NCI-H2171 treated with DMSO at 0.1 percent for 48 hours (cell line): Measurements from ENCODE around the gene HSDL2.
"Not testable (repeated sequence)": the region's sequence is repeated elsewhere in the genome, so short reads cannot be mapped to it uniquely, and the experiment has no call there.

Experiments
- DNase-seq: peaks from one replicate; lab custom pipeline; 2025; lab: John Stamatoyannopoulos, UW

Gene HSDL2

DNA sequence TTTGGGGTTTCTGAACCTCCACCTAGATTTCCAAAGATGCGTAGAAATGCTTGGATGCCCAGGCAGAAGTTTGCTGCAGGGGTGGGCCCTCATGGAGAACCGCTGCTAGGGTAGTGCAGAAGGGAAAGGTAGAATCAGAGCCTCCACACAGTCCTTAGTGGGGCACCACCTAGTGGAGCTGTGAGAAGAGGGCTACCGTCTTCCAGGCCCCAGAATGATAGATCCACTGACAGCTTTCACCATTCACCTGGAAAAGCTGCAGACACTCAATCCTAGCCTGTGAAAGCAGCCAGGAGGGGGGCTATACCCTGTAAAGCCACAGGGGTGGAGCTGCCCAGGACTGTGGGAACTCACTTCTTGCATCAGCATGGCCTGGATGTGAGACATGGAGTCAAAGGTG is 13.3 kb upstream of the HSDL2 start:
- DNase-seq, result no peak

DNA sequence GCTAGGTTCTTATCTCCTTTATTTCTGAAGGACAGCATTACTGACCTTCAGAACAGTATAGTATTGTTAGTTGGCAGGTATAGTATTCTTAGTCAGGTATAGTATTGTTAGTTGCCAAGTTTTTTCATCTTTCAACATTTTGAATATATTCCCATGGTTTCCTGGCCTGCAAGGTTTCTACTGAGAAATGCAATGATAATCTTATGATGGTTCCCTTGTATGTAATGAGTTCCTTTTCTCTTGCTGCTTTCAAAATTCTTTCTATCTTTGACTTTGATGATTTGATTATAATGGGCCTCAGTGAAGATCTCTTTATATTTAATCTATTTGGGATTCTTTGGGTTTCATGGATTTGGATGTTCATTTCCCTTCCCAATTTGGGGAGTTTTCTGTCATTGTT is 12.4 kb upstream of the HSDL2 start:
- DNase-seq, result no peak

DNA sequence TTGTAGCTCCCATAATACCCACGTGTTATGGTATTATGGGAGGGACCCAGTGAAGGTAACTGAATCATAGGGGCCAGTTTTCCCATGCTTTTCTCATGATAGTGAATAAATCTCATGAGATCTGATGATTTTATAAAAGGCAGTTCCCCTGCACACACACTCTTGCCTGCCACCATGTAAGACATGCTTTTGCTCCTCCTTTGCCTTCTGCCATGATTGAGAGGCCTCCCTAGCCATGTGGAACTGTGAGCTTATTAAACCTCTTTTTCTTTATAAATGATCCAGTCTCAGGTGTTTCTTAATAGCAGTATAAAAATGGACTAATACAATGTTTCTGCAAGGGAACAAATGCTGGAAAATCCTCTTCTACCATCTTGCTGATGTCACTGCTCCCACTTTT is 10.1 kb upstream of the HSDL2 start:
- DNase-seq, result no peak

DNA sequence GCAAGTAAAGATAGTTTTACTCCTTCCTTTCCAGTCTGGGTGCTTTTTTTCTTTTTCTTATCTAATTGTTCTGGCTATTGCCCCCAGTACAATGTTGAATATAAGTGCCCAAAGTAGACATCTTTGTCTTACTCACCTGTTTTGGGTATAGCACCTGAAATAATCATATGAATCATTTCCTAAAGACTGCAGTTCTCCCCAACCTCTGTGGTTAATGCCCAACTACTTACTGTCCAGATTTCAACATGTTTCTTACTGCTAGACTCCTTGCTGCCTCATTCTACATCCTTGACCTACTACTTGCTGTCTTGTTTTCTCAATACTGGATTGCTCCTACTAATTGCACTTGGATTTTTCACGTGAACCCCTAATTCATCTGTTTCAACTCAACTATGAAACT is 8.8 kb upstream of the HSDL2 start:
- no peak for DNase-seq

DNA sequence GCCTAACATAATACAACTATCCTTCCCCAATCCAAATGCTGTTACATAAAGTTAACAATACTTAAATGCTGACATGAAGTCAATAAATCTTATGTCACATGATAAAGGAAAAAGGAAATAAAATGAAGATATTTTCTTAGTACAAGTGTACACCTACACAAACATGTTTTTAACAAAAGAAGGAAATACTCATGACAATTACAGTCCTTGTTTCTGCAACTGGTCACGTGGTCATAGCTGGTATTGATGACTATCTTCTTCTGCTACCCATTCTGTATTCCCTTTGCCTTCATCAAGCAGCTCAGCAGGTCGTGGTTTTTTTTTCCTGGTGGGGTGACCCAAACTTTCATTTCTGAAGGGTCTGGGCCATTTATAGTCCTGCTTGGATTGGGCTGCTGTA is 6.2 kb upstream of the HSDL2 start:
- DNase-seq, result not testable (repeated sequence)

DNA sequence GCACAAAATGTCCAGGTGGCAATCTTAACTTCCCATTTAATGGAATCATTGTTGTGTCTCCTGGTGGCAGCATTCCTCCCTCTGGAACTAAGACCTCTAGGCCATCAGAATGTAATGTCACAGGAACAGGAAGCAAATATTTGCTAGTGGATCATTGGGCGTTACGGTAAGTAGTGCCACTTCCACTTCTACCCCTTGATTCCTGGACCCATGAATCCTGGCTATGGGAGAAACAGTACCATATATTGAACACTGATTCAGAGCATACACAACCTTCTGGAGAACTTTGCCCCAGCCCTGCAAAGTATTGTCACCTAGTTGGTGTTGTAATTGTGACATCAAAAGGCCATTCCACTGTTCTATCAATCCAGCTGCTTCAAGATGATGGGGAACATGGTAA is 5.7 kb upstream of the HSDL2 start:
- DNase-seq, result not testable (repeated sequence)

DNA sequence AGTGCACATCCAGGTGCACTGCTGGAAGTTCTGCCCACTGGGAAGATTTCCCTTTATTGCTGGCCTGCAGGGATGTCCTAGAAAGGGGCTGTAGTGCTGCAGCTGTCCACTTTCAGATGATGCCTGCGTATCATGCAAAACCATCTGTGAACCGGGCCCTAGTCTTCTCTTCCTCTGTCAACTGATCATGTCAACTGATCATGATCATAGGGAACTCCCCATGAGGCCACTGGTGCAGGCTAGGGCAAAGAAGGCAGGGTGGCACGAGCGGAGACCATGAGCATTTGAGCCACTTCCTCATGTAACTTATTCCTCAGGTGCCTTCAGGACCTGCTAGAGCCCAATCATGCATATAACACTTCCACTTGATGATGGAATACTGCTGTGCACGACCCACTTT is 4.5 kb upstream of the HSDL2 start:
- DNase-seq, result no peak

DNA sequence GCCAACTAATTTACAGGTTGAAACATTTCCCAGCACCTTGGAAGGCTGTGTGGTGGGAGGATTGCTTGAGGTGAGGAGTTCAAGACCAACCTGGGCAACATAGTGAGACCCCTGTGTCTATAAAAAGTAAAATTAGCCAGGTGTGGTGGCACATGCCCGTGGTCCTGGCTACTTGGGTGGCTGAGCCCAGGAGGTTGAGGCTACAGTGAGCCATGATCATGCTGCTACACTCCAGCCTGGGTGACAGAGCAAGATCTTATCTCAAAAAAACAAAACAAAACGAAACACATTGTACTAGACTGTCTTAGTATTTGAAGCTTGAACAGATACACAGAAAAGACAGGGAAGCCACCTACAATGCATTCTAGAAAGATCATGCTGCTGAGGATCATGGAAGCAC is 2.8 kb upstream of the HSDL2 start:
- DNase-seq, result no peak

DNA sequence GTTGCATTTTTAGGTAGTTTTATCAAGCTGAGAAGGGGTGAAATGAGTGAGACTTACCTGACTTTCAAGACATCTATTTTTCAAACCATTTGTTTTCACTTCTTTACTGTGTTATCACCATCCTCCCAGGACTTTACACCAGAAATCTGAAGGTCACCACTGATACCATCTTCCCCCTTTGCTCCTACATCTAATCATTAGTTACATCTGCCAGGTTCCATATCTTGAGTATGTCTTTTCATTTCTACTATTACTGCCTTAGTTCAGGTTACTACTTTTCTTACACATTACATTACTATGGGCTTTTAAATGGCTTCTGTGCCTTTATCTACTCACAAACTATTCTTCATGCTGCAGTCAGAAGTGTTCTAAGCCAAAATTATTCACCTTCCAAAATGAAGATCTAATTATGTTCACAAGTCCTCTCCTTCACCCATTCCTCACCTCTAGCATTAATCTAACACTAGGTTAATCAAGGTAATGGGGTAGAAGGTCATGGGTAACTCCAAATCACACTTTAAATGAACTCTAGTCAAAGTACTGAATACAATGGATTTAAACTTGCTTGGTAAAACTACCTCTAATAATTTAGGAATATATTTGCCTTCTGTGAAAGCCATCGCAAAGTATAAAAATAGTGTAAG is 2.1 kb upstream of the HSDL2 start:
- DNase-seq, result no peak

DNA sequence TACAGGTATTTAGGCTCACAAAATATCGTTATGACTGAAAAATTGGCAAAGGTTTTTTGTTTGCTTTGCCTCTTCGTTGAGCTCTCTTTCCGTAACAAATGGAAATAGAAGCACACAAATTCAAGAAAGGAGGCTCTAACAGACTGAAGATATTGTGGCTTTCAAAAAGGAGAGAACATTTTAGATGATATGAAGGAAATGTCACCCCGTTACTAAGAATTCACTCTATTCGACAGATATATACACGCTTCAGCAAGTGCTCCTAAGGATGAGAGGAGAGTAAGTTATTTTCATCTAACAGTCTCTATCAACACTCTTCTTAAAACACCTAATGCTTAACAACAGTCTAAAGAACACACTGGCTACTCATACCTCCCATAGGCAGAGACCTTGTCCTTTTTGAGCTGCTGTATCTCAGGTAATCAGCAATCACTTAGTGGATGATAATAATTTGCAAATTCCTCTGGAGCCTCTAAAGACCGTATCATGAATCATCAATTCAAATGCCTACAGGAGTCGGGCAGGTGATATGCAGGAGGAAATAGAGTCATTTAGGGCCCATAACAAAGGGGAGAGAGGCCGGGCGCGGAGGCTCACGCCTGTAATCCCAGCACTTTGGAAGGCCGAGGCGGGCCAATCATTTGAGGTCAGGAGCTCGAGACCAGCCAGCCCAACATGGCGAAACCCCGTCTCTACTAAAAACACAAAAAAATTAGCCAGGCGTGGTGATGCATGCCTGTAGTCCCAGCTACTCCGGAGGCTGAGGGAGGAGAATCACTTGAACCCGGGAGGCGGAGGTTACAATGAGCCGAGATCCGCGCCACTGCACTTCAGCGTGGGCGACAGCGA is 1.4 kb upstream of the HSDL2 start:
- no peak for DNase-seq

DNA sequence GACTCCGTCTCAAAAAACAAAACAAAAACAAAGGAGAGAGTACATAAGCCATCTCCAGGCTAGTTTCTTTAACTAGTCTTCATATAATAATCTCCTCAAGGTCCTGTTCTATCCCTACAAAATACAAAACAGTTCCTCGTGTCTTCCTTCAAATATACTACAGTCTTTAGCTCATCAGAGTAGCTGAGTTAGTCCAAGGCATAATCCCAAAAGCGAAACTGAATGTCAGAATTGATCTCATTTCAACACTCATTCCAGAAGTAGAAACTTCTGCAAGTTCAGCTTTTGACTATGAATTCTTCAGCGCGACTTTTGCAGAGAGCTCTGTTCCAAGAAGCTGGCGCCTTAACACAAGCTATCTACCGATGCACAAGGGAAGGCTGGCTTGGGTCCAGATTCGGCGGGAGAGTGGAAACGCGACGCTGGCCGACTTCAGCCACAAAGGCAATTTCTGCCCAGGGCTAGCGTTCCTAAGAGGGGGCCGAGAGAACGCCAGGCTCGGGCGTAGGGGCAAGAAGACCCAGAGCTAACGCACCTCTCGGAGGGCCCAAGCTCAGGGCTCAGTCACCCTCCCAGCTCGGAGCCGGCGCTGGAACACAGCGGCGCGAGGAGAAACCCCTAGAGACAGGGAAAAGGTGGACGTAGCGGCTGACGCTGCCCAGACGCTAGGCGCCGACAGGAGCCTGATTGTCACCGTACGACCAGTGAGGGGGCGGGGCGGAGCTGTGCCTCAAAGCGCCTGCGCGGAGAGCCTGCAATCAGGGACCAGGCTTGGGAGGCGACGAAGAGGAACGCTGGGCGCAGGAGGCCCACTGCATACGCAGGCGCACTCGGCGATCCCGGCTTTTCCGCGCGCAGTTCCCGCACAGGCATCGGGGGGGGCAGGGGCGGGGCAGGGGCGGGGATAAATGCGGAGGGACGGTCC is 469 bp upstream of the HSDL2 start:
- peak; percentile 97 for DNase-seq

DNA sequence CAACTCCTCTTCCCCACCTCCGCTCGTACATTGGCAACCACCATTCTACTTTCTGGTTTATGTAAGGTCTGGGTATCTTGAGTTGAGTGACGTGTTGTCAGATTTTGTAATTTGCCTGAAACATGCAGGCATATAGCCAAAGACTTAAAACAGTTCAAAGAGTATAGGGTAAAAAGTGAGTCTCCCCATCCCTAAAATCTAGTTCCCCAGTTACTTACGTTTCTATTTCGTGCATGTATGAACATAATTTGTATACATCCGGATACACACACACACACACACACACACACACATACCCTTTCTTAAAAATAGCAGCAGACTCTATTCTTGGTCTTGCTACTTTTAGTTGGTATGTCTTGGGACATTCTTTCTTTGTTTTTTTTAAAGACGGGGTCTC is 915 bp downstream of the HSDL2 start:
- no peak for DNase-seq

DNA sequence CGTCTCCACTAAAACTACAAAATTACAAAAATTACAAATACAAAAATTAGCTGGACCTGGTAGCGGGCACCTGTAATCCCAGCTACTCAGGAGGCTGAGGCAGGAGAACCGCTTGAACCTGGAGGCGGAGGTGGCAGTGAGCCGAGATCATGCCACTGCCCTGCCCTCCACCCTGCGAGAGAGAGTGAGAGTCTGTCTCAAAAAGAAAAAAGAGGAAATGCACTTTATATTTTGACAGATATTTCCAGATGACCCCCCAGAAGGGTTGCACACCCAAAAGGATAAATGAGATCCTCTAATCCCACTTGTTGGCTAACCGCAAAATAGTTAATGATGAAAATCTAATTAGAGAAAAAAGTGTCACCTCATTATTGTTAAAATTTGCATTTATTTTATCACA is 2.2 kb downstream of the HSDL2 start:
- DNase-seq, result no peak

DNA sequence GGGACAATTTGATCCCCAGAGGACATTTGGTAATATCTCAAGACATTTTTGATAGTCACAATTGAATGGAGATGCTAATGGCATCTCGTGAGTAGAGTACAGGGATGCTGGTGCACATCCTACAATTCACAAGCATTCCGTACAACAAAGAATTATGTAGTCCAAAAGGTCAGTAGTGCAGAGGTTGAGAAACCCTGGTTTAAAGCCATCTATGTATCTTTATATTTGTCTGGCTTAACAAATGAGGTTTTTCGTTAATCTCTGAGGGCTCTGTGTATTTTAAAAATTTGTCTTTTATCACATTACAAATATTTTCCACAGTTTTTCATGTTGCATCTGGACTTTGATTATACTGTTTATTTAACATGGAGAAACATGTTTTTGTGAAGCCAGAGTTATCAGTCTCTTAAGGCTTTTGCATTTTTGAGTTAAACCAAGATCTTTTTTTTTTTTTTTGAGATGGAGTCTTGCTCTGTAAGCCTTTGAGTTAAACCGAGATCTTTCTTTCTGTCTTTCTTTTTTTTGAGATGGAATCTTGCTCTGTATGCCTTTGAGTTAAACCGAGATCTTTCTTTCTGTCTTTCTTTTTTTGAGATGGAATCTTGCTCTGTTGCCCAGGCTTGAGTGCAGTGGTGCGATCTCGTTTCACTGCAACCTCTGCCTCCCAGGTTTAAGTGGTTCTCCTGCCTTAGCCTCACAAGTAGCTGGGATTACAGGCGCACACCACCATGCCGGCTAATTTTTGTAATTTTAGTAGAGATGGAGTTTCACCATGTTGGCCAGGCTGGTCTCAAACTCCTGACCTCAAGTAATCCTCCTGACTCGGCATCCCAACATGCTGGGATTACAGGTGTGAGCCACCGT is 2.8 kb downstream of the HSDL2 start:
- no peak for DNase-seq

DNA sequence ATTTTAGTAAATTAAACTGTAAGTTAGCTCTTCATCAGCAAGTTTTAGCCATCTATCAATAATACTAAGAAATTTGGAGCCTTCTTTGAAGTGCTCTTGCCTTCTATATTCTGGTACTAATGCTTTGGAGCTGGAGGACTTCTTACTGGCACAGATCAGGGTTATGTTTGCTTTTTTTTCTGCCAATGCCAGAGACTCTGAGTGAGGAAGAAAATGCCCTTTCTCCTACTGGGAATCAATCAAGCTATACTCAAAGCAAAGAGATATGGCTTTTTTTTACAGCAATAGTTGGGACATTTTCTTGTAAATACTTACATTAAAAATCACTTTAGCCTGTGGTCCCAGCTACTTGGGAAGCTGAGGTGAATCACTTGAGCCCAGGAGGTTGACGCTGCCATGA is 4.3 kb downstream of the HSDL2 start:
- DNase-seq, result no peak

DNA sequence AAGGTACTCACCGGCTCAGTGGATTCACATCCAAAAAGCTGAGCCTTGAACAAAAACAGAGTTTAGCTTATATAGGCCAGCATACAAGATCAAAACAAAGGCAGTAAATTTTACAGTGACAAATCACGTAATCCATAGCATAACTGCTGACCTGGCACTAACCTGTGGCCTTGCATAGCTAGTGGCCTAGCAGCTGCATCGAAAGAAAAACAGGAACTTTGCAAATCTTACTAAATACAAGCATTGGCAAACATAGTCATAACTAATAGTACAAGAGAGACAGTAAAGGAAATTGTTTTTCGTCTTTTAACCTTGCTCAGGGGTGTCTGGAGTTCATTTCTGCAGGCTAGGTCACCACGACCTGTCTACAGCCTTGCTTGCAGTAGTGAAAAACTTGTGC is 4.8 kb downstream of the HSDL2 start:
- no peak for DNase-seq

DNA sequence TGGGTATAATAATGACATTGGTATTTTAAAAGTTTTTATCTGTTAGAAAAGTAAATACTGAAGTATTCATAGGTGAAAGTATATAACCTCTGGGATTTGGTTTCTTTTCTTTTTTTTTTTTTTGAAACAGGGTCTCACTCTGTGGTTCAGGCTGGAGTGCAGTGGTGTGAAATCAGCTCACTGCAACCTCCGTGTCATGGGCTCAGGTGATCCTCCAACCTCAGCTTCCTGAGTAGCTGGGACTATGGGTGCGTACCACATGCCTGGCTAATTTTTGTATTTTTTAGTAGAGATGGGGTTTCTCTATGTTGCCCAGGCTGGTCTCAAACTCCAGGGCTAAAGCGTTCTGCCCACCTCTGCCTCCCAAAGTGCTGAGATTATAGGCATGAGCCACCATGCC is 7.2 kb downstream of the HSDL2 start:
- DNase-seq, result no peak

DNA sequence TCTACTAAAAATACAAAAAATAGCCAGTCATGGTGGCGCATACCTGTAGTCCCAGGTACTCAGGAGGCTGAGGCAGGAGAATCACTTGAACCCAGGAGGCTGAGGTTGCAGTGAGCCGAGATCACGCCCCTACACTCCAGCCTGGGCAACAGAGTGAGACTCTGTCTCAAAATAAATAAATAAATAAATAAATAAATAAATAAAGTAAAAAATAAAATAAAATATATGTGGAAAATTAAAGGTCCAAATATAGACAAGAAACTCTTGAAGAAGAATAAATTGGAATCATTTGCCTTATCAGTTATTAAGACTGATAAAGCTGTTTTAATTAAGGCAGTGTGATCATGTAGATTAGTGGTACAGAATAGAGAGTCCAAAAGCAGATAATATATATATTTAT is 10.0 kb downstream of the HSDL2 start:
- not testable (repeated sequence) for DNase-seq

DNA sequence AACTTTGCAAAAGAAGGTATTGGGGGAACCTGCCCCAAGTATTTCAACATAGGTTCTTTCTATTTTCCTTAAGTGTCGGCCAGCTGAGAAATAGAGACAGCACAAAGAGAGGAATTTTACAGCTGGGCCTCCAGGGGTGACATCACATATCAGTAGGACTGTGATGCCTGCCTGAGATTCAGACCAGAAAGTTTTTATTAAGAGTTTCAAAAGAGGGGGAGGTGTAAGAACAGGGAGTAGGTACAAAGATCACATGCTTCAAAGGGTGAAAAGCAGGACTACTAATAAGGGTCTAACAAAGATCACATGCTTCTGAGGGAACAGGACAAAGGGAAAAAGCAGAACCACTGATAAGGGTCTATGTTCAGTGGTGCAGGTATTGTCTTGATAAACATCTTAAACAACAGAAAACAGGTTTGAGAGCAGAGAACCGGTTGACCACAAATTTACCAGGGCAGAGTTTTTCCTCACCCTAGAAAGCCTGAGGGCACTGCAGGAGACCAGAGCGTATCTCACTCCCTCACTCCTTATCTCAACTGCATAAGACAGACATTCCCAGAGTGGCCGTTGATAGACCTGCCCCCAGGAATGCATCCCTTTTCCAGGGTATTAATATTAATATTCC is 12.1 kb downstream of the HSDL2 start:
- not testable (repeated sequence) for DNase-seq

DNA sequence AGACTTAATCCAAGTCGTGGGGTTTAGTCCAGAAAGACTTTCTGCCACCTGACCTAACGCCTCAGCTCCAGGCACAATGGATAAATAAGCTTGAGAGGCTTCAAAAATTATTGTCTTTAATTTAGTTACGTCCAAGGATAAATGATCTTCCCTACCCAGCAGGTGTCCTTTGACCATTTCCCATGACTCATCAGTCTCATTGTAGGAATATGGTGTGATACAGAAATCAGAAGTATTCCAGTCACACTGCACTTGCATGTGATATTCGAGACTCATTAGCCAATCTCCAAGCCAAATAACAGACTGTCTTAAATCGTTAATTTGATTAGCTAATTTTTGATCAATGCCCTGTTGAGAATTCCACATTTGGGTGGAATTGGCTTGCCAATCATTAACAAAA is 13.2 kb downstream of the HSDL2 start:
- not testable (repeated sequence) for DNase-seq

DNA sequence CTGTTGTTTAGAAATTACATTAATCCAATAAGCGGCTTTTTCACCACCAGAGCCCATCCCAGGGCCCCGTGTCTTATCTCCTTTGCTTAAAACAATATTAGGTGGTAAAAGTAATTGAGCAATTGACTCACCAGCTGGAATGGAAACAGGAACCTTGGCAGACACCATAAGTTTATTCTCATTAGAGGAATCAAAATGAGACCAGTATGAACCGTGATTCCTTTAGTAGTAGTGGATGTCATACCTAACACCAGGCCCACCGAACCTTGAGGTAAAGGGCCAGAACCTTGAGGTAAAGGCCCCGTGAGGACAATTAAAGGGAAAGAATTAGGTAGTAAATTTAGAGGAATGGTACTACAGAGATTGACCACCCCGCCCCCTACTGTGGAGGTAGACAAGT is 16.5 kb downstream of the HSDL2 start:
- DNase-seq, result no peak
